ENCODE results near the gene CDYL2. TPM values are rescaled to one million over a fixed set of nuclear protein-coding genes. Genes with fewer than 3 reads are reported as not detected.

The CDYL2 gene
- total RNA-seq, 4 donors from 2014 or later, result 0.83 to 6.5 (median 3.6) TPM

- H3K27ac ChIP-seq (replicated peaks in 1 of 4), result no peak overlapping the region
- H3K4me3 ChIP-seq, result no peak overlapping the region
- TF ChIP-seq, protein P1, sequence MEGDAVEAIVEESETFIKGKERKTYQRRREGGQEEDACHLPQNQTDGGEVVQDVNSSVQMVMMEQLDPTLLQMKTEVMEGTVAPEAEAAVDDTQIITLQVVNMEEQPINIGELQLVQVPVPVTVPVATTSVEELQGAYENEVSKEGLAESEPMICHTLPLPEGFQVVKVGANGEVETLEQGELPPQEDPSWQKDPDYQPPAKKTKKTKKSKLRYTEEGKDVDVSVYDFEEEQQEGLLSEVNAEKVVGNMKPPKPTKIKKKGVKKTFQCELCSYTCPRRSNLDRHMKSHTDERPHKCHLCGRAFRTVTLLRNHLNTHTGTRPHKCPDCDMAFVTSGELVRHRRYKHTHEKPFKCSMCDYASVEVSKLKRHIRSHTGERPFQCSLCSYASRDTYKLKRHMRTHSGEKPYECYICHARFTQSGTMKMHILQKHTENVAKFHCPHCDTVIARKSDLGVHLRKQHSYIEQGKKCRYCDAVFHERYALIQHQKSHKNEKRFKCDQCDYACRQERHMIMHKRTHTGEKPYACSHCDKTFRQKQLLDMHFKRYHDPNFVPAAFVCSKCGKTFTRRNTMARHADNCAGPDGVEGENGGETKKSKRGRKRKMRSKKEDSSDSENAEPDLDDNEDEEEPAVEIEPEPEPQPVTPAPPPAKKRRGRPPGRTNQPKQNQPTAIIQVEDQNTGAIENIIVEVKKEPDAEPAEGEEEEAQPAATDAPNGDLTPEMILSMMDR (IDR thresholded peaks at IDR 0.05), result no peak
- no peak for TF ChIP-seq EP300 (IDR thresholded peaks at IDR 0.05)
- no peak for TF ChIP-seq POLR2AphosphoS5 (IDR thresholded peaks at IDR 0.05)
- no peak for TF ChIP-seq POLR2A (IDR thresholded peaks at IDR 0.05; ENCODE audit: low read depth)
- H3K27me3 ChIP-seq, result no peaks in the 10 kb centered on the region
- 83% methylated on average over 7 of the region's 7 CpGs for WGBS
- H3K36me3 ChIP-seq, result peaks cover 0 to 4% (median 0%) of the 10 kb centered on the region in 4 donors
- intact Hi-C loops (cut with DNase I), result no loop called here
- peaks cover 0 to 4% (median 0%) of the 10 kb centered on the region in 4 donors for H3K9me3 ChIP-seq
- H3K4me1 ChIP-seq, result no peaks in the 10 kb centered on the region
- peak; percentile 74 for DNase-seq (ENCODE audit: extremely low spot score)
These were observed 123.0 kb downstream of the CDYL2 start for GRCh38 chr16:80681436-80681835.

DNA sequence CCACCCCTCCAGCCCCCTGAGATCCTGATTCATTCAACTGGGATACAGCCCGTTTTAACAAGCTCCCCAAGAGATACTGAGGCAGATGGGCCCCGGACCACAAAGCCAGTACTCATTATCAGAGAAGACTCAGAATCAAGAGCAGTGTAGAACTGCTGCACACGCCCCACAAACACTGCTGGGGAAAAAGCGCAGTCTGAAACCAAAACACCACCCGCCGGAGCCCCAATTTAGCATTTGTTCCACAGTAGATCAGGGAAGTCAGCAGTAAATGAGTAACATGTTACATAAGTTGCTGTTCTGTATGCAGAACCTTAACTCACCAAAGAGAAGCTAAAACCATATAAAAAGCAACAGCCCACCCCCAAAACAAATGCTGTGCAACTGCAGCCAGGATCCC, 123.6 kb downstream of the CDYL2 start:
- peaks cover 0 to 4% (median 0%) of the 10 kb centered on the region in 4 donors for H3K36me3 ChIP-seq
- H3K4me1 ChIP-seq, result no peaks in the 10 kb centered on the region
- DNase-seq (ENCODE audit: extremely low spot score), result peak; percentile 80
- intact Hi-C loops (cut with DNase I), result no loop called here
- no peak overlapping the region for H3K4me3 ChIP-seq
- peaks cover 0 to 4% (median 0%) of the 10 kb centered on the region in 4 donors for H3K9me3 ChIP-seq
- H3K27ac ChIP-seq (replicated peaks in 1 of 4), result no peak overlapping the region
- no peak for TF ChIP-seq EP300 (IDR thresholded peaks at IDR 0.05)
- TF ChIP-seq POLR2AphosphoS5 (IDR thresholded peaks at IDR 0.05), result no peak
- TF ChIP-seq POLR2A (IDR thresholded peaks at IDR 0.05; ENCODE audit: low read depth), result no peak
- TF ChIP-seq, protein P1 (IDR thresholded peaks at IDR 0.05), result no peak
- 96% methylated on average over 6 of the region's 6 CpGs for WGBS
- no peaks in the 10 kb centered on the region for H3K27me3 ChIP-seq

DNA sequence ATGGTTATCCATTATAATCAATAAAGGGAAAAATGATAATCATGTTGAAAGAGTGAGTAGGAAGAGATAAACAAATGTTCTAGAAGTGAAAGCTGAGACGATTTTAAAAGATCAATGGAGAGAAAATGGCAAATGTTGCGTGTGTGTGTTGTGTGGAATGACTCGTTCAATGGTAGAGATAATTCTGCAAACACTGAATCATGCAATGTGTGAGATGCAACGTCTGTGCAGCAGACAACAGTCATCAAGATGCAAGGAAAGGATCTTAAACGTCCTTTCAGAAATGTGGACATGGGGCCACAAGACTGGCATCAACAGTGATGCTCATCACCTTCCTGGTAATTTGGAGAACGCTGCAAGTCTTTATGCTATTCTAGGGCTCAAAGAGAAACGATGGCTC, 124.4 kb downstream of the CDYL2 start:
- intact Hi-C loops (cut with DNase I), result no loop called here

GRCh38 chr16:80674884-80675283, 129.5 kb downstream of the CDYL2 start:
- TF ChIP-seq POLR2A (IDR thresholded peaks at IDR 0.05; ENCODE audit: low read depth), result no peak
- TF ChIP-seq, protein P1 (IDR thresholded peaks at IDR 0.05), result no peak
- no peak for TF ChIP-seq POLR2AphosphoS5 (IDR thresholded peaks at IDR 0.05)
- TF ChIP-seq EP300 (IDR thresholded peaks at IDR 0.05), result no peak
- intact Hi-C loops (cut with DNase I), result no loop called here
- WGBS, result 100% methylated on average over 1 of the region's 1 CpG
- H3K4me1 ChIP-seq, result no peaks in the 10 kb centered on the region
- H3K36me3 ChIP-seq, result no peaks in the 10 kb centered on the region
- no peak overlapping the region for H3K4me3 ChIP-seq
- H3K9me3 ChIP-seq, result peaks cover 0 to 4% (median 0%) of the 10 kb centered on the region in 4 donors
- no peaks in the 10 kb centered on the region for H3K27me3 ChIP-seq
- no peak overlapping the region for H3K27ac ChIP-seq (replicated peaks in 1 of 4)
- peak; percentile 31 for DNase-seq (ENCODE audit: extremely low spot score)

More for the DNA sequence above, 124.4 kb downstream of the CDYL2 start:
- TF ChIP-seq POLR2AphosphoS5 (IDR thresholded peaks at IDR 0.05), result no peak
- TF ChIP-seq, protein P1 (IDR thresholded peaks at IDR 0.05), result no peak
- TF ChIP-seq POLR2A (IDR thresholded peaks at IDR 0.05; ENCODE audit: low read depth), result no peak
- no peak for TF ChIP-seq EP300 (IDR thresholded peaks at IDR 0.05)
- Histone ChIP-seq H3K27ac (replicated peaks in 1 of 4) (no peak overlapping the region), H3K36me3 (peaks cover 0 to 4% (median 0%) of the 10 kb centered on the region in 4 donors), H3K4me1 (no peaks in the 10 kb centered on the region), H3K4me3 (no peak overlapping the region), H3K27me3 (no peaks in the 10 kb centered on the region), H3K9me3 (peaks cover 0 to 4% (median 0%) of the 10 kb centered on the region in 4 donors)
- peak; percentile 72 for DNase-seq (ENCODE audit: extremely low spot score)
- 91% methylated on average over 7 of the region's 7 CpGs for WGBS

DNA sequence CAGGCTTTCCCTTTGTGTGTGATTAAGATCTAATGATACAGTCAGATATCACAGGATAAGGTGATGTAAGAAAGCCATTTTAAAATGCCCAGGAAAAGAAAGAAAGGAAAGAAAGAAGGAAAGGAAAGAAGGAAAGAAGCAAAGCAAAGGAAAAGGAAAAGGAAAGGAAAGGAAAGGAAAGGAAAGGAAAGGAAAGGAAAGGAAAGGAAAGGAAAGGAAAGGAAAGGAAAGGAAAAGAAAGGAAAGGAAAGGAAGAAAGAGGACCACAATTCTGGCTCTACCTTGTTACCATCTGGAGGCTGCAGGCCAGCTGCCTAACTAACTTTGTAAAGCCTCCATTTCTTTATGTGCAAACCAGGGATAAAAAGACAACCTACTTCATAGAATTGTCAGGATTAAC, 132.0 kb downstream of the CDYL2 start:
- DNase-seq (ENCODE audit: extremely low spot score), result no peak
- Histone ChIP-seq H3K36me3 (no peaks in the 10 kb centered on the region), H3K4me3 (no peak overlapping the region), H3K9me3 (no peaks in the 10 kb centered on the region), H3K27me3 (no peaks in the 10 kb centered on the region), H3K27ac (replicated peaks in 1 of 4) (no peak overlapping the region), H3K4me1 (no peaks in the 10 kb centered on the region)
- TF ChIP-seq, protein P1 (IDR thresholded peaks at IDR 0.05), result no peak
- TF ChIP-seq POLR2A (IDR thresholded peaks at IDR 0.05; ENCODE audit: low read depth), result no peak
- intact Hi-C loops (cut with DNase I), result no loop called here
